Ammon's horn (tissue), 1 donor: ENCODE results near the gene TCIRG1.

ENCODE experiments used
- DNase-seq: peaks from one replicate; pipeline ENCODE4 v3.0.0-alpha.2; 2016; ENCODE audit warnings: low spot score

The TCIRG1 gene

DNA sequence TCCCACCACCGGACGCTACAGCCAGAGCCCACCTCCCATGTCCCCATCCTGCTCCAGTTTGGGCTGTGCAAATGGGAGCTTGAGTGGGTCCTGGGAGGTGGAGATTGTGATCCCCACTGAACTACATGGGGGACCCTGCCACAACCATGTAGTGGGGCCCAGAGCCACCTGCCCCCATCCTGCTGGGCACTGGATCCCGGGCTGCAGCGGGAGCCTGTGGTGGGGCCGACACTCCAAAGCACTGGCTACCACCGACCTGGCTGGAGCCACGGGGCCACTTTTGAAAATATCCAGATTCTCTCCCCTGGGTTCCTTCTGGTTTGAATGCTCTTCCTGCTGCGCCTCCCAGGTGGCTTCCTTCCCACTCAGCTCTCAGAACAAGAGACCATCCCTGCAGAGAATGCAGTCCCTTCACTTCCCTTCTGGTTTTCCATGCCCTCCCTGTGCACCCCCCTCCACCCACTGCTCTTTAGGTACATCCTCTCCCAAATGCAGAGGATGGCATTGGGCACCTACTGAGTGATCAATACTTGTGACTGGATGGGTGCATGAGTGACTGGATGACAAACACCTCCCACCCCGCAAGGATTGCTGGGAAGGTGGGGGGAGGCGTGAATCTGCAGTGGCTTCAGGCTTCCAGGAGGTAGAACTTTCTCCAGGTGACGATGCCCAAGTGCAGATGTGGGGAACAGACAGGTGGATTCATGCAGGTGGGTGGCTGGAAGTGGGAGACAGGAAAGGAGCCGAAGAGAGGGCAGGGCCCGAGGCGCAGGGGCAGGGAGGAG lies 34.1 kb upstream of the TCIRG1 start:
- peak; percentile 83 for DNase-seq

DNA sequence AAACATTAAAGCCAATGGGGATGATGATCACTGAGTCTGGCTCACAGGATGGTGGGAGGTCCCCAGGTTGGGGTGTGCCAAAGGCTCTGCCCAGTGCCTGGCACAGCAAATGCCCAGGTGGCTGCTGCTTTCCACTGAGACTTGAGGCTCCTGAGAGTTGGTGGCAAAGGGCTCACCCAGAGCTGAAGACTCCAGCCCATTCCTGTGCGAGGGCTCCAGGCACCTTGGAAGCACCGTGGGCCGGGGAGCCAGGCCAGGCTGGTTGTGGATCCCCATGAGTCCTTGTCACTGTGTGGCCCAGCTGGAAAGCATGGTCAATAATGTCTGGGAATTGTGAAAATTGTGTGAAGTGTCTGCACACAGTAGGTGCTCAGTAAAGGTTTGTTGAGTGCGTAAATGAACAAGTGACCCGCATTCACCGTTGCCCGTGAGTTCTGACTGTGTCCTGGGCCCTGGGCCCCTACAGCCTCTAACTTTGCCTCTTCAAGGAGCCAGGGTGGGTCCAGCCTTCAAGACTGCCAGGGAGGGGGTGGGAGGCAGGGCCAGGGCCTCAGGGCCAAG lies 32.1 kb upstream of the TCIRG1 start:
- no peak for DNase-seq

DNA sequence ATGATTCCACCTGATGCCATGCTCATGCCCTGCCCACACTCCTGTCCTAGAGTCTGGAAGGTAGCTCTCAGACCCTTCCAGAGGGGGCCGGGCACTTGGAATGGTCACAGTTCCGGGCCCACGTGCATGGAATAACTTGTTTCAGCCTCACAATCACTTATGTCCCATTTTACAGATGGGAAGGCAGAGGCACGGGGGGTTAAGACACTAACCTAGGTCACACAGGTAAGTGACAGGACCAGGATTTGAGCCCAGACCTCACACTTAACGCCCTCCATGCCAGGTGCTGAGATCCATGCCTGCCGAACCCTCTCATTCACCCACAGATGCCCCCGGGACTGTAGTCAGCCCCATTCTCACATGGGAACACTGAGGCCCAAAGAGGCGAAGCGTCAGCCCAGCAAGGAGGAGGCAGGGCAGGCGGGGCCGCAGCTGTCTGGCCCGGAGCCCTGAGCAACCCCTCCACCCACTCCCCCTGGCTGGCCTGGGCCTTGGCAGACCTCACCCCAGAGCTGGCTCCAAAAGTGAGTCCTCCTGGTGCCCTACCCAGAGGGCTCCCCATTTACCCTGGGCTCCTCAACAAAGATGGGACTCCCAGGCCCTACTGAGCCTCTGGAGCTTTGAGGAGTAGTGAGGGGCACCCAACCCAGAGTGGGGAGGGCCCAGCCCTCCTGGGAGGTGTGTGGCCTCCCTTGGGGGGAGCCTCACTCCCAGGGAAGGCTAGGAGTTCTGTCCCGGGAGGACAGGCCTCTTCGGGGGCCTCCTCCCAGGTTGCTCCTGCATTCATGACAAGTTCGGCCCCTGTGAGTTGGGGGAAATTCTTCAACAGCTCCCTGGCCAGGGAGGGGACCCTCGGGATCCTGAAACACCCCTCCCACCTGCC lies 31.1 kb upstream of the TCIRG1 start:
- DNase-seq: no peak

DNA sequence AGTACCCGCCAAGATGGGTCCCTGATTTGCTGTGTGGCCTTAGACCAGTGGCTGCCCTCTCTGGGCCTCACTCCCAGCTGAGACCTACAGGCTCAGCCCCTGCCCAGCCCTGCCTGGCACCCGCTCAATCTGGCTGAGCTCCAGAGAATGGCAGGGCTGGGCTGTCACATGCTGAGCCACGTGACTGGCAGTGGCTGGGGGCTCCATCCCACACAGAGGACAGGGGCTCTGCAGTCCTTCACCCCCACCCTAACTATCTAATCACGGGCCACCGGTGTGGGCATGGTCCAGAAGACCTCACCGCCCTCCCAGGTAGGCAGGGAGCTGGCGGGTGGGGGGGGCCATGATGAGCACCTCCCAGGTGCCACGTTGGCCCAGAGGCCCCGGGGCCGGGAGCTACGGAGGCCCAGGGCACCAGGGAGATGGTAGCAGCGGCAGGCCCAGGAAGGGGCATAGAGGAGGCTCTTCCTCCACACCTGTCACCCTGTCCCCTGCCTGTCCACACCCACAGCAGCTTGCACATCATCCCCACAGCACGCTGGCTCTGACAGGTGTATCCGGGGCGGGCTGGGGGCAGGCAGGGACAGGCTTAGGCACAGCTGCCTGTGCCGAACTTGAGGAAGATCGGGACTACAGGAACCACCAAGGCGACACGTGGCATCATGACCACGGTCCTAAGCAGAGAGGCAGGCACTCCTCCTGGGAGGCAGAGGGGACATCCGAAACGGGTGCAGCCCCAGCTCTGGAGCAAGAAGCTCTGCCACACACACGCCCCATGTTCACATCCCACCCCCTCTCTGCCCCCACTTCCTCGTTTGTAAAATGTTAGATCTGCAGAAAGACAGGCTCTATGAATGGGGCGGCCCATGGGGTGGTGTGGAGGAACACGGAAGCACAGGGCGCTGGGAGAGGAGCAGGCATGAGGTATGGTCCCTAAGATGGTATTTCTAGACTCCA lies 30.2 kb upstream of the TCIRG1 start:
- DNase-seq: no peak

DNA sequence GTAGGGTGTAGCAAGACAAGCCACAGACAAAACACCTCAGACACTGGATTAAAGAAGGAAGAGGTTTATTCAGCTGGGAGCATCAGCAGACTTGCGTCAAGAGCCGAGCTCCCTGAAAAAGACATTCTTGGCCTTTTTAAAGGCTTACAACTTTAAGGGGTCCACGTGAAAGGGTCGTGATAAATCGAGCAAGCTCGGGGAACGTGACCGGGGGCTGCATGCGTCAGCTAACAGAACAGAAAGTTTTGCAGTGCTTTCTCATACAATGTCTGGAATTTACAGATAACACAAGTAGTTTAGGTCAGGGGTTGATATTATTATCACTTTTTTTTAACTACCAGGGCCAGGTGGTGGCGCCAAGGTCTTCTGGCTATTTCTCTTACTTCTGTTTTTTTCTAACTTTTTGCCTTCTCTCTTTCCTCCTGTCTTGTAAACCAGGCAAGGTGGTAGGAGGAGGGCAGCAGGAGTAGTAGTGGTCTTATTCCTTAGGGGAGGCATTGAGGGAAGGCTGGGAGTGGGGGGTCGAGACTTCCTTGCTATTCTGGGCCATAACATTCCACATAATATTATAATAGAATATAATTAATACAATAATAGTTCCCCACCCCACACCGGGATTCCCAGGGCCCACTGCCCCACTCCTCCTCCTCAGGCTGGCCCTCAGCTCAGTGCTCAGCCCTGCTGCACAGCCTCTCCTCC lies 29.3 kb upstream of the TCIRG1 start:
- no peak for DNase-seq

DNA sequence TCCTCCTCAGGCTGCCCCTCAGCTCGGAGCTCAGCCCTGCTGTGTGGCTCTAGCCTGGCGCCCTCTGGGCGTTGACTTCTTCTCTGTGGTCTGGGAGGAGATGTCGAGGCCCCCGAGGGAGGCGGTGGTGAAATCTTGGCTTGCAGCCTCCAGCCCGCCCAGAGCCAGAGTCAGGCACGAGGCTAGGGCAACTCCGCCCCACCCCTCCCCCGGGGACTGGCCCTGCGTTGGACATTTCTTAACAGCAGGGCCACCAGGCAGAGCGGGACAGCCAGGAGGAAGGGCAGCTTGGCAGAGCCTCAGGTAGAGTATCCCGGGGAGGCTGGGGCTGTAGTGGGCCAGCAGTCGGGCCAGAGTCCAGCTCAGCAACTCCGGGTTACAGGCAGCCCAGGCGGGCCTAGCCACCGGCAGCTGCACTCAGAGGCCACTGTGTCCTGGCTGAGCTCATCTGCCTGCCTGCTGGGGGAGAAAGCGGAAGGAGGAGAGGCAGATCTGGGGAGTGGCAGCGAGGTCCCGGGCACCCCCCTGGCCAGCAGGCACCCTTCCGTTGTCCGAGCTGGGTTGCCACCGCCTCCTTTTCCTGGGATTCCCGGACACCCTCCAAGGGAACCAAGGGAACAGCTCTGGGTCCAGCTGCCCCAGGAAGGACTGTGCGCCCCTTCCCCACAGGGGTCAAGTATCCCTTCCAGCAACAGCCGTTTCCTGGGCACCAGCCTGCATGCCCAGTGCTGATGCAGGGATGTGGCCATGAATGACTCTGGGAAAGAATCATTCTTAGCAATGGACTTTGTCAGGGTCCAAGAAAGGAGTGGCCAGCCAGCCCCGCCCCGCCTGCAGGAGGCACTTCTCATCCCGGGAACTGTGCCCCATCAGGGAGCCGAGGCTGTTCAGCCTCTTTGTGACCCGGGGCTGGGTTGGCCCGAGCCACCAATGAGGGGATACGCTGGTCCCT lies 28.5 kb upstream of the TCIRG1 start, which contains the start of gene ALDH3B1:
Gene ALDH3B1 (plus strand): TSS at position 238 of the 952 bp plus-strand sequence. CDS start 4,971 bp downstream, outside the sequence.
- DNase-seq: peak; percentile 88

DNA sequence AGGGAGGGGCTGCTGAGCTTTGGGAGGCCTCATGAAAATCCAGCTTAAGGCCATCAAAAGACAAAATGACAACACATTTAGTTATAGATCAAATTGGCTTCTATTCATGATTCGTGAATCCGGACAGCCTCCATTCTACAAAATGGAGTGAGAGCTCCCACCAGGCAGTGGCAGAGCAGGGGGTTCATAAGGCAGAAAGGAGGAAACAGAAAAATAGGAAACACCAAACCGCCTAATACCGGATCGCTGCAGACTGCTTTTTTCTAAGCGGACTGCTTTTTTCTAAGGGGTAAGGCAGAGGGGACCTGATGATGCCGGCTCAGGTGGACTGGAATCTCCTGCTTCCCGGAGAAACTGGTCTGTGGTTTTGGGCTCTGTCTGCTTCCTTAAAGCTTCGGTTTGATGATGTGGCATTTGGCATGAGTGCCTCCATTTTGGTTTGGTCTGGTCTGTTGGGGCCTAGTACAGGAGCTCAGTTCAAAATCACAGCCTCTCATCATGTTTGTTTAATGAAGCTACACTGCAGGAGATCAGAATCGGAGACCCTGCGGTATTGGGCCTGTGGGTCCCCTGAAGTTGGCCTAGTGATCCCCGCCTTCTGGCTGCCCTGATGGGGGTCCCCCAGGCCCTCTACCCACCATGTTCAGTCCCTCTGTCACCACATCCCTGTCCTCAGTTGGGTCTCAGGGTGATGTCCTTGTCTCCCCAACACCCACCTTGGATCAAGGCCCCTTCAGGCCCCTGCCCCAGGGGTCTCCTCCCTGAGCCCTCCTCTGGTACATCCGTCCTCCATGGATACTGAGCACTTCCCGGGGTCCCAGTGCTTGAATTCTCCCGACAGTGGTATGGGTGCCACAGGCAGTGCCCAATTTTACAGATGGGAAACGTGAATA lies 27.5 kb upstream of the TCIRG1 start:
- no peak for DNase-seq

DNA sequence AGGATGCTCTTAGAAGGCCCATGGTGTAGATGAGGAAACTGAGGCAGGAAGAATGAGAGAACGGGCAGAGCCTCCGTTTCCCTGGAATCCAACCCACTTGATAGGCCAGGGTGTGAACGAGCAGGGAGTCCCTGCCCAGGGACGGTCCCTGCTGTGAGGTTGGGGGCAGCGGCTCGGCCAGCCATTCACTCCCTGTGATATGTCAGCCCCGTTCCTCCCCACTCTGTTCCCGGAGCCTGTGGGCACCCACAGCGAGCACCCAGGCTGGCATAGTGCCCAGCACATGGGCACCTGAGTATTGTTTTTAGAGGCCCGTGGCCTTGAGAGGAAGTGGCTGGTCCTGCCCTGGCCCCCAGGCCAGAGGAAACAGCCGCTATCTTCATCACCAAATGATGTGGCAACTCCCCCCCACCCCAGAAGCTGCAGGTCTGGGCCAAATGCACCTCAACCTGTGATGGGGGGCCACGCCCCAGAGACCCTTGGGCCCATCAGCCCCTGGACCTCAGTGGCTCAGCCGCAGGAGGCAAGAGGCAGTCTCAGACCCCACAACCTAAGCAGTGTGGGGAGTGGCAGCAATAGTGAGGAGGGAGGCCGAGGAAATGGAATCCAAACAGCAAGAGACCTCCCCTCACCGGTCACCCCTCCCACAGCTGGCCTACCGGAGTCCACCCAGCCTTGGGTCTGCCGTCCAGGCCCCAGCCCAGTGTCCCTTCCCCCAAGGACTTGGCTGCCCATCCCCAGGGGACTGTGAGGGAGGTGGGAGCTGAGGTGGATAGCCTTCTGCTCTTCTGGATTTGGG lies 26.6 kb upstream of the TCIRG1 start:
- no peak for DNase-seq

DNA sequence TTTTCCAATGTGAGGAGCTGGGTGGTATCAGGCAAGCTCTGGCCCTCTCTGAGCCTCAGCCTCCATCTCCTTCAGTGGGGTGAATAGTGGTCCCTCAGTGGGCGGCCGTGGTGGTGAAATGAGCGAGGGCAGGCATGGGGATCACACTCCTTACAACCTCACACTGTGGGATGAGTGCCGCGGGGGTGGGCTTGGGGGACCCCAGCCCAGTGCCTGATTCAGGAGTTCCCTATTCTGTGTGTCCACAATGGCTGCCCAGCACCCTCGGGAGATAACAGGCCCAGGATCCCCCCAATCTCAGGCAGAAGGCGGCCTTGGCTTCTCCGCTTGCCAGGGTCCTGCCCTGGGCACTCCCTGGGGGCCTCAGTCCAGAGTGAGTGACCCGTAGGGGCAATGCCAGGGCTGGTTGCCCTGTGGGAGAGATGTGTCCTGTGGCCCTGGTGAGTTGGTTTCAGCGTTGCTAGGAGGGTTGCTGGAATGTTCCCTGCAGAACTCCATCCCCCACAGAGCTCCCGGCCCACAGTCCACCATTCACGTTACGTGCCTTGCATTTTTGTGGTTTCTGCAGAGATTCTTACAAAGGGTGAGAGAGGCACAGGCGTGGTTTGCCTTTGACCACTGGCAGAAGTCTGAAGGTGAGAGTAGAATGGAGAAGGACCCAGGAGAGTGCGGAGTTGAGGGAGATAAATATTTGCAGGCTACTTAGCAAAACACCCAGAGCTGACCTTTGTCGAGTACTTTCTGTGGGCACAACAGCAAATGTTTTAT lies 25.8 kb upstream of the TCIRG1 start:
- DNase-seq: no peak

DNA sequence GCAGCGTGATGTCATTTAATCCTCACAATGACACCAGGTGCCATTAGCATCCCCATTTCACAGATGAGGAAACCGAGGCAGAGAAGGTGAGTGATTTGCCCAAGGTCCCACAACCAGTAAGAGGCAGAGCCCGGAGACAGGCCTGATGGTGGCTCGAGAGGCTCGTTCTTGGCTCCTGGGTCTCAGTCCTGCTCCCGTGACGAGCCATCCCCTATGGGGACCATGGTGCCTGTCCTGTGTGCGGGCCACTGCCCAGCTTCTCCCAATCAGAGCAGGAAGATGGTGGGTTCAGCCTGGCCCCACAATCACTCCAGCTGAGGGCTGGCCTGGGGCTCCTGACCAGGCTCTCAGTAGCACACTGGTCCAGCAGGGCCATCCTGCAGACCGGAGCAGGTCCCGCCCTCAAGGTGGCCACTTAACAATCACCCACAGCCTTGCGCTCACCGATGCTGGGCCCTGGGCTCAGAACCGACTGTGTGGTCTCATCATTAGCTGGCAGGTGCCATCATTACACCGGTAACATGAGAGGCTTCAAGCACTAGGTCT lies 25.1 kb upstream of the TCIRG1 start:
- DNase-seq: no peak

DNA sequence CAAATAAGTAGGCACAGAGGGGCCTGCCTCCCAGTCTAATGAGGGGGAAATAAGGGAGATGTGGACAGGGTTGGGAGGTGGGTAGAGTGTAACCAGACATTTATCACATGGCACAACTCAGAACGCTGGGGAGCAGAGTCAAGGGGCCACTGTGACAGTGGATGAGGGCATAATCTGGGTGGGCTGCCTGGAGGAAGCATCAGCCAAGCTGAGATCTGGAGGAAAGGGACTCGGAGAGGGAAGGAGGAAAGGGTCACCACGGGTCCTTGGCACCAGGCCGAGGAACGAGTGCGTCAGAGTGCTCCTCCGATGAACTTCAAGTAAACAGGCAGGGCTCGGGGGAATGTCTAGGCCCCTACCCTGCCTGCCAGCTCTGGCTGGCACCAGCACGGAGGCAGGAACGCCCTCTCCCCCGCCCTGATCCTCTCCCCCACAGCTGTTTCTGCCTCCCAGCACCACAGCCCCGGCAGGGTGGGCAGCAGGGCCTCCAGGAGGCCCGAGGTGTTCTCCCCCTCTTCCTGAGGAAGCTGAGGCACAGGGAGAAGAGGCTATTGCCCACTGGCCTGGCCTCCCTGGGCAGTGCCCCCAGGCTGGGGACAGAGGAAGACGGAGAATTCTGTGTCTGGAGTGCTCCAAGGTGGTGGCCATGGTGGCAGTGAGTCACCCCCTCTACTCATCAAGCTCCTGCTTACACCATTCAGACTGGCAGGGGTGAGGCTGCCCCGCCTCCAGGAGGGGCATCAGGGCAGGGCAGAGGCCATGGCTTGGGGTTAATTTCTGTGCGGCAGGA lies 24.5 kb upstream of the TCIRG1 start:
- no peak for DNase-seq

DNA sequence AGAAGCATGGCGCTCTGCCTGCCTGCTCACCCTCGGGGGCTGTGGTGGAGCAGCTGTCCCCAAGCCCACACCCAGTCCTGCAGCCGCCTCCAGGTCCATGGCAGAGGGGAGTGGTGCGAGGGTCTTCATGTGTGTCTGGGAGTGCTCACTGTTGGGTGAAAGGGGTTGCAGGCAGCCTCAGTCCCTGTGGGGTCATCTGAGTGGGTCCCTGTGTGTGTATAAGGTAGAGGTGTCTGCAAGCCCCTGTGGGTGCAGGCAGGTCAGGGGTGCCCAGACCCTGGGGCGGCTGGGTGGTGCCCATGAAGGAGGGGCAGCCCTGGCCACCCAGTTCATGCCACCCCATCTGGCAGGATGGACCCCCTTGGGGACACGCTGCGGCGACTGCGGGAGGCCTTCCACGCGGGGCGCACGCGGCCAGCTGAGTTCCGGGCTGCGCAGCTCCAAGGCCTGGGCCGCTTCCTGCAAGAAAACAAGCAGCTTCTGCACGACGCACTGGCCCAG lies 23.8 kb upstream of the TCIRG1 start:
- no peak for DNase-seq

DNA sequence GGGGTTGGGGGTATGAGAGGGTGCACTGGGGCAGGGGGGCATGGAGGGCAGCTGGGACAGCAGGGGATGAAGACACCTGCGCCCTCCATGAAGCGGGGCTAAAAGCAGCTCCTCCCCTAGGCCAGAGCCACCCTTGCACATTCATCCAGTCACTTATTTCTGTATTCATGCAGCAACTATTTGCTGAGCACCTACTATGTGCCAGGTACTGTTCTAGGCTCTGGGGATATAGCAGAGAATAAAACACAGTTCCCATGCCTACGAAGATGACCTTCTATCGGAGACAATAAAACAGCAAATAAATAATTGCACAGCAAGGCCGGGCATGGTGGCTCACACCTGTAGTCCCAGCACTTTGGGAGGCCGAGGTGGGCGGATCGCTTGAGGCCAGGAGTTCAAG lies 23.4 kb upstream of the TCIRG1 start:
- no peak for DNase-seq

DNA sequence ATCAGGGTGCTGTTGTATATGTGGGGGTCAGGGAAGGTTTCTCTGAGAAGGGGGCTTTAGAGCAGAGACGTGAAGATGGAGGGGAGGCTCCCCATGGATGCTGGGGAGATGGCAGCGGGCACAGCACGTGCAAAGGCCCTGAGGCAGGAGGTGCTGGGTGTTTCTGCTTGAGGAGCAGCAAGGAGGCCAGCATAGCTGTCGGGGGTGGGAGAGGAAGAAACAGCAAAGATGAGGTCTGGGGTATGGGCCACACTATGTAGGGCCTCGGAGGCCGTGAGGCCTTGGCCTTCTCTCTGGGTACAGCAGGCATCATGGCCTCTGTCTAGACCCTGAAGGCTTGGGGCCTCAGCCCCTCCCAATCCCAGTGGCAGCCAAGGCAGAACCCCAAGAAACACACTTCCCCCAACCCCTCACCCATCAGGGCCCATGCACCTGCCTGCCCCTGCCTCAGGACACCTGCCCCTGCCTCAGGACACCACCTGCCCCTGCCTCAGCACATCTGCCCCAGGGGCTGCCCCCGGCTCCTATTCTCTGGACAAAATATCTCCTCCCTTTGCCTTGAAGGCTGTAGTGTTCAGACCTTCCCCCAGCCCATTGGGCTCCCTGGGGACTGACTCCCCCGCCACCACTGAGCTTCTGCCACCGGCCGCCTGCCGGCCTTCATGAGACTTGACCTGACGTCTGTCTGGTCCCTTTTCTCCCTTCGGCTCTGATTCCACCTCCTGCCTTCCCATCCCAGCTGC lies 22.5 kb upstream of the TCIRG1 start:
- no peak for DNase-seq
